ENCODE data around the gene PCNX2. TPM values are rescaled to one million over a fixed set of nuclear protein-coding genes. Genes with fewer than 3 reads are reported as not detected.

The PCNX2 gene
- total RNA-seq, 1 experiment from 2014 or later, result 15.3 TPM

- ChIA-PET RAD21 (ENCODE audit: low non-redundant PET in 1 of 2, low total read pairs in 2 of 2, uncharacterized antibody in 2 of 2, unreplicated experiment in 2 of 2) (no interaction called here), CTCF (no interaction called here), POLR2A (no interaction called here)
- ATAC-seq (no peak), DNase-seq (ENCODE audit: low read depth, low spot score) (no peak)
- no peaks in the 10 kb centered on the region for H3K9me3 ChIP-seq (ENCODE audit: control insufficient read depth in 1 of 2, insufficient read depth in 1 of 2, low read depth in 1 of 2, low read length in 2 of 2)
- H3K9ac ChIP-seq (ENCODE audit: low read length), result no peak overlapping the region
- H3K27ac ChIP-seq (ENCODE audit: low read depth, low read length), result no peak overlapping the region
- H3K36me3 ChIP-seq (ENCODE audit: control insufficient read depth in 1 of 2, insufficient read depth in 2 of 2, low read length in 2 of 2), result no peaks in the 10 kb centered on the region
- no peak overlapping the region for H3K4me2 ChIP-seq (ENCODE audit: low read length)
- TF ChIP-seq JUND (IDR thresholded peaks at IDR 0.05) (no peak), CBX3 (IDR thresholded peaks at IDR 0.05; ENCODE audit: low read depth) (no peak), ELF1 (IDR thresholded peaks at IDR 0.05; ENCODE audit: borderline replicate concordance, low read depth) (no peak), POLR2A (IDR thresholded peaks at IDR 0.05; ENCODE audit: borderline replicate concordance, extremely low read depth, insufficient read depth, insufficient read length) (no peak), ZFX (IDR thresholded peaks at IDR 0.05) (no peak), SIN3A (IDR thresholded peaks at IDR 0.05; ENCODE audit: low read depth) (no peak), SRF (IDR thresholded peaks at IDR 0.05; ENCODE audit: low read depth) (no peak)
- TF ChIP-seq, protein P1, sequence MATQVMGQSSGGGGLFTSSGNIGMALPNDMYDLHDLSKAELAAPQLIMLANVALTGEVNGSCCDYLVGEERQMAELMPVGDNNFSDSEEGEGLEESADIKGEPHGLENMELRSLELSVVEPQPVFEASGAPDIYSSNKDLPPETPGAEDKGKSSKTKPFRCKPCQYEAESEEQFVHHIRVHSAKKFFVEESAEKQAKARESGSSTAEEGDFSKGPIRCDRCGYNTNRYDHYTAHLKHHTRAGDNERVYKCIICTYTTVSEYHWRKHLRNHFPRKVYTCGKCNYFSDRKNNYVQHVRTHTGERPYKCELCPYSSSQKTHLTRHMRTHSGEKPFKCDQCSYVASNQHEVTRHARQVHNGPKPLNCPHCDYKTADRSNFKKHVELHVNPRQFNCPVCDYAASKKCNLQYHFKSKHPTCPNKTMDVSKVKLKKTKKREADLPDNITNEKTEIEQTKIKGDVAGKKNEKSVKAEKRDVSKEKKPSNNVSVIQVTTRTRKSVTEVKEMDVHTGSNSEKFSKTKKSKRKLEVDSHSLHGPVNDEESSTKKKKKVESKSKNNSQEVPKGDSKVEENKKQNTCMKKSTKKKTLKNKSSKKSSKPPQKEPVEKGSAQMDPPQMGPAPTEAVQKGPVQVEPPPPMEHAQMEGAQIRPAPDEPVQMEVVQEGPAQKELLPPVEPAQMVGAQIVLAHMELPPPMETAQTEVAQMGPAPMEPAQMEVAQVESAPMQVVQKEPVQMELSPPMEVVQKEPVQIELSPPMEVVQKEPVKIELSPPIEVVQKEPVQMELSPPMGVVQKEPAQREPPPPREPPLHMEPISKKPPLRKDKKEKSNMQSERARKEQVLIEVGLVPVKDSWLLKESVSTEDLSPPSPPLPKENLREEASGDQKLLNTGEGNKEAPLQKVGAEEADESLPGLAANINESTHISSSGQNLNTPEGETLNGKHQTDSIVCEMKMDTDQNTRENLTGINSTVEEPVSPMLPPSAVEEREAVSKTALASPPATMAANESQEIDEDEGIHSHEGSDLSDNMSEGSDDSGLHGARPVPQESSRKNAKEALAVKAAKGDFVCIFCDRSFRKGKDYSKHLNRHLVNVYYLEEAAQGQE (IDR thresholded peaks at IDR 0.05; ENCODE audit: low read depth), result no peak
- no peaks in the 10 kb centered on the region for H3K27me3 ChIP-seq (ENCODE audit: insufficient read depth, low read length)
- BruUV-seq (replicated peaks), result no TSS peak
- H3K79me2 ChIP-seq (ENCODE audit: insufficient read depth, low read length), result peaks cover 42% of the 10 kb centered on the region
- intact Hi-C loops (cut with micrococcal nuclease), result loop anchor here (10.0 kb wide), 1 partner anchor 615 kb away; the partner anchor contains the start of gene SLC35F3
- H3K9me2 ChIP-seq (ENCODE audit: insufficient read depth), result no peaks in the 10 kb centered on the region
- H3K4me3 ChIP-seq (replicated peaks in 1 of 2; ENCODE audit: low read depth in 1 of 2, low read length in 2 of 2), result no peak overlapping the region
- no peak overlapping the region for H2AFZ ChIP-seq (ENCODE audit: low read depth, low read length, poor library complexity, severe bottlenecking)
- peaks cover 15 to 28% of the 10 kb centered on the region in 2 experiments; a peak in 3 of 4 replicates for H3K4me1 ChIP-seq (ENCODE audit: control insufficient read depth in 1 of 2, insufficient read depth in 2 of 2, low read length in 2 of 2)
- no peaks in the 10 kb centered on the region for H4K20me1 ChIP-seq (ENCODE audit: insufficient read depth)
Measured at GRCh38 chr1:233289676-233290075, 5.8 kb downstream of the PCNX2 start.

GRCh38 chr1:233282582-233282886, 13.0 kb downstream of the PCNX2 start:
- no peak overlapping the region for H3K4me3 ChIP-seq (replicated peaks in 1 of 2; ENCODE audit: low read depth in 1 of 2, low read length in 2 of 2)
- ATAC-seq, result no peak
- intact Hi-C loops (cut with micrococcal nuclease), result no loop called here
- H3K36me3 ChIP-seq (ENCODE audit: control insufficient read depth in 1 of 2, insufficient read depth in 2 of 2, low read length in 2 of 2), result no peaks in the 10 kb centered on the region
- no peak overlapping the region for H3K4me2 ChIP-seq (ENCODE audit: low read length)
- H3K27me3 ChIP-seq (ENCODE audit: insufficient read depth, low read length), result no peaks in the 10 kb centered on the region
- CTCF ChIA-PET, result no interaction called here
- no peak overlapping the region for H3K9ac ChIP-seq (ENCODE audit: low read length)
- RAD21 ChIA-PET (ENCODE audit: low non-redundant PET in 1 of 2, low total read pairs in 2 of 2, uncharacterized antibody in 2 of 2, unreplicated experiment in 2 of 2), result no interaction called here
- H3K9me3 ChIP-seq (ENCODE audit: control insufficient read depth in 1 of 2, insufficient read depth in 1 of 2, low read depth in 1 of 2, low read length in 2 of 2), result no peaks in the 10 kb centered on the region
- no peak overlapping the region for H2AFZ ChIP-seq (ENCODE audit: low read depth, low read length, poor library complexity, severe bottlenecking)
- BruUV-seq (replicated peaks), result no TSS peak
- no peak for DNase-seq (ENCODE audit: low read depth, low spot score)
- H3K27ac ChIP-seq (ENCODE audit: low read depth, low read length), result no peak overlapping the region
- H3K4me1 ChIP-seq (ENCODE audit: control insufficient read depth in 1 of 2, insufficient read depth in 2 of 2, low read length in 2 of 2), result no peaks in the 10 kb centered on the region
- no peaks in the 10 kb centered on the region for H4K20me1 ChIP-seq (ENCODE audit: insufficient read depth)
- POLR2A ChIA-PET, result no interaction called here
- no peaks in the 10 kb centered on the region for H3K9me2 ChIP-seq (ENCODE audit: insufficient read depth)
- H3K79me2 ChIP-seq (ENCODE audit: insufficient read depth, low read length), result peaks cover 12% of the 10 kb centered on the region; the same call in 1 of the 2 replicates
- TF ChIP-seq YY1 (IDR thresholded peaks at IDR 0.05; ENCODE audit: extremely low read depth, insufficient replicate concordance, low read depth, low read length) (no peak), ELF1 (IDR thresholded peaks at IDR 0.05; ENCODE audit: borderline replicate concordance, low read depth) (no peak), POLR2A (IDR thresholded peaks at IDR 0.05; ENCODE audit: borderline replicate concordance, extremely low read depth, insufficient read depth, insufficient read length) (no peak), FOSL1 (IDR thresholded peaks at IDR 0.05; ENCODE audit: low read depth) (no peak), POLR2AphosphoS5 (IDR thresholded peaks at IDR 0.05; ENCODE audit: low read depth, low read length) (no peak), ZBTB33 (IDR thresholded peaks at IDR 0.05; ENCODE audit: extremely low read depth, insufficient replicate concordance, low read length) (no peak), EZH2phosphoT487 (IDR thresholded peaks at IDR 0.05; ENCODE audit: borderline replicate concordance) (no peak), EGR1 (IDR thresholded peaks at IDR 0.05; ENCODE audit: low read depth) (no peak), CEBPB (IDR thresholded peaks at IDR 0.05; ENCODE audit: low read depth) (no peak), MAX (IDR thresholded peaks at IDR 0.05) (no peak)
- TF ChIP-seq, protein P2, sequence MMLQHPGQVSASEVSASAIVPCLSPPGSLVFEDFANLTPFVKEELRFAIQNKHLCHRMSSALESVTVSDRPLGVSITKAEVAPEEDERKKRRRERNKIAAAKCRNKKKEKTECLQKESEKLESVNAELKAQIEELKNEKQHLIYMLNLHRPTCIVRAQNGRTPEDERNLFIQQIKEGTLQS (IDR thresholded peaks at IDR 0.05), result no peak

Measured in HCT116 (cell line).